HG03571 (cell line): ENCODE data around the gene ATP10B.
"Not testable (repeated sequence)": the region's sequence is repeated elsewhere in the genome, so short reads cannot be mapped to it uniquely, and the experiment has no call there.

ENCODE experiments used
- ATAC-seq: cut with Tn5 transposase; IDR thresholded peaks from one replicate; pipeline ENCODE4 v1.9.1; 2021; ENCODE audit not compliant: unreplicated experiment

Gene ATP10B

GRCh38 chr5:160833806-160834205 lies 18.2 kb downstream of the ATP10B start:
- no peak for ATAC-seq

- ATAC-seq: no peak
Observed at GRCh38 chr5:160831801-160832200, 20.2 kb downstream of the ATP10B start.

- no peak for ATAC-seq
Observed at GRCh38 chr5:160824301-160825001, 27.6 kb downstream of the ATP10B start.

GRCh38 chr5:160812996-160813395 lies 39.0 kb downstream of the ATP10B start:
- ATAC-seq: not testable (repeated sequence)

- ATAC-seq: no peak
Observed at GRCh38 chr5:160805376-160805775, 46.6 kb downstream of the ATP10B start.

GRCh38 chr5:160802592-160802991 lies 49.4 kb downstream of the ATP10B start:
- no peak for ATAC-seq

- no peak for ATAC-seq
Observed at GRCh38 chr5:160800375-160801275, 51.4 kb downstream of the ATP10B start.

GRCh38 chr5:160799184-160799583 lies 52.8 kb downstream of the ATP10B start:
- peak; percentile 70 for ATAC-seq

- ATAC-seq: no peak
Observed at GRCh38 chr5:160797020-160797419, 55.0 kb downstream of the ATP10B start.

- no peak for ATAC-seq
Observed at GRCh38 chr5:160793530-160793899, 58.5 kb downstream of the ATP10B start.

GRCh38 chr5:160792732-160793529 lies 59.1 kb downstream of the ATP10B start:
- ATAC-seq: no peak

- ATAC-seq: no peak
Observed at GRCh38 chr5:160792281-160792680, 59.7 kb downstream of the ATP10B start.

GRCh38 chr5:160789219-160789859 lies 62.7 kb downstream of the ATP10B start:
- ATAC-seq: no peak

- no peak for ATAC-seq
Observed at GRCh38 chr5:160788102-160788660, 63.8 kb downstream of the ATP10B start.

- no peak for ATAC-seq
Observed at GRCh38 chr5:160787240-160787639, 64.8 kb downstream of the ATP10B start.

- ATAC-seq: no peak
Observed at GRCh38 chr5:160774666-160775315, 77.2 kb downstream of the ATP10B start.

GRCh38 chr5:160773646-160774410 lies 78.2 kb downstream of the ATP10B start:
- ATAC-seq: no peak

GRCh38 chr5:160772854-160773253 lies 79.2 kb downstream of the ATP10B start:
- ATAC-seq: no peak

GRCh38 chr5:160770718-160771117 lies 81.3 kb downstream of the ATP10B start:
- ATAC-seq: no peak
